Breast epithelium (tissue), 3 donors: ENCODE results near the gene CADM3.

Experiments used
- CTCF ChIP-seq, 3 donors: fragments of 450-650 bp; IDR thresholded peaks; one replicate each; pipeline ENCODE4 v1.5.1; 2016 to 2017; ENCODE audit warnings: antibody characterized with exemption in 3 of 3, mild to moderate bottlenecking in 3 of 3, moderate library complexity in 3 of 3
- POLR2A ChIP-seq: fragments of 450-650 bp; IDR thresholded peaks from one replicate; pipeline ENCODE4 v1.6.1; 2016; ENCODE audit warnings: antibody characterized with exemption, mild to moderate bottlenecking, moderate library complexity
- POLR2AphosphoS5 ChIP-seq, 3 donors: sonication (generic); formaldehyde crosslinking; IDR thresholded peaks; one replicate each; pipeline ENCODE4 v1.6.1; 2017; ENCODE audit warnings: antibody characterized with exemption in 3 of 3

- TF ChIP-seq CTCF (IDR thresholded peaks at IDR 0.05) (peak; percentile 78 to 99 (median 98)), POLR2A (no peak), POLR2AphosphoS5 (IDR thresholded peaks at IDR 0.05) (no peak)
These were observed 10.3 kb upstream of the CADM3 start for GRCh38 chr1:159161001-159161718.
